Activated CD4-positive, alpha-beta T cell treated with anti-CD3 and anti-CD28 coated beads, Interleukin-2, amount 10 ng/mL, durations not matched to agents 24 days and 14 days (primary cell): Measurements from ENCODE around the gene PRAC1. TPM values are rescaled to one million over a fixed set of nuclear protein-coding genes. Genes with fewer than 3 reads are reported as not detected.
A peak's percentile ranks its signal among the peaks of the same experiment; 100 is the strongest.

ENCODE experiments used
- DNase-seq: peaks from one replicate; pipeline ENCODE4 v3.0.0; 2022
- H3K27ac Mint-ChIP-seq: one replicate; pipeline ENCODE4 v1.8.0; 2022; ENCODE audit warnings: mild to moderate bottlenecking, mixed read lengths
- H3K27me3 Mint-ChIP-seq: one replicate; pipeline ENCODE4 v1.8.0; 2022; ENCODE audit warnings: mixed read lengths
- H3K36me3 Mint-ChIP-seq: one replicate; pipeline ENCODE4 v1.8.0; 2022; ENCODE audit warnings: low read depth, mild to moderate bottlenecking, mixed read lengths
- H3K4me1 Mint-ChIP-seq: one replicate; pipeline ENCODE4 v1.8.0; 2021; ENCODE audit warnings: mixed read lengths
- H3K4me3 Mint-ChIP-seq: one replicate; pipeline ENCODE4 v1.8.0; 2022; ENCODE audit warnings: mild to moderate bottlenecking, moderate library complexity, mixed read lengths
- H3K9me3 Mint-ChIP-seq: one replicate; pipeline ENCODE4 v1.8.0; 2021; ENCODE audit warnings: mixed read lengths
- intact Hi-C: fragments of 100-400 bp; cut with micrococcal nuclease; formaldehyde crosslinking; loops from one replicate; pipeline ENCODE4 v1.15.1; 2023
- total RNA-seq: library from RNA; stranded (reverse); gene quantifications from 2 replicates; pipeline ENCODE4 v1.2.3, GENCODE V29; 2022

Gene PRAC1
- total RNA-seq, 1 donor from 2014 or later, result not detected

GRCh38 chr17:48752399-48753288 is 30.3 kb upstream of the PRAC1 start:
- intact Hi-C loops, result loop anchor here (2.0 kb wide), 1 partner anchor 138 kb away; the partner anchor contains the start of gene HOXB8

DNA sequence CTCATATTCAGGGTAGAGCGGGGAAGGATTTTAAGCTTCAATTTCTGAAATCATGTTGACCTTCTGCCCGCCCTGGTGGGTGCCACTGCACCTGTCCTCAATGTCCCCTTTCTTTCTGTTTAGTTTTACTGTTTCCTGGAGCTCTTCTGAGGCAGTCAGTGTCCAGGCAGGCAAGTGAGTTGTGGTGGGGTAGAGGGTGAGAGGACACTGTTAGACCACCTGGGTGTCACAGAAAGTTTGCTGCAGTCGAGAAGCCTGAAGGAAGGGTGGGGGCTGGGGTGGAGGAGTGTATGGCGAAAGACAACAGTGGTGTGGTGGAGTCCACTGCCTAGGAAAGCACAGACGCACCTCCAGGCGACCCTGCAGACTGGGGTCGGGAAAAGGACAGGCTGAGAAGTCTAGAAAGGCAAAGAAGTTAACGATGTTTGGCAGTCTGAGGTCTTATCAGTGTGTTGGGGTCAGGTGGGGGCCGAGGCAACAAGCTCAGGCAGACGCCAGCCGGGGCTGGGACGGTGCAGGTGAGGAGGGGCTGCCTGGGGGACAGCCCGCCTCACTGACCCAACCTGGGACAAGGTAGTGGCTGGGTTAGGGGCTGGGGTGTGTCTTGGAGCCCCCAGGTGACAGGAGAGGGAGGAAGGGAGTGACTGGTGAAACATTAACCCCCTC is 29.5 kb upstream of the PRAC1 start:
- Mint-ChIP-seq H3K4me1 (peaks cover 5% of the 10 kb centered on the region), H3K9me3 (no peaks in the 10 kb centered on the region), H3K27me3 (peaks cover 84% of the 10 kb centered on the region), H3K36me3 (no peaks in the 10 kb centered on the region), H3K4me3 (no peak overlapping the region), H3K27ac (no peak overlapping the region)
- DNase-seq, result no peak
- intact Hi-C loops, result loop anchor here (2.0 kb wide), 2 partner anchors 137 to 243 kb away; partner anchors contain the start of gene HOXB8

More at GRCh38 chr17:48752399-48753288, 30.3 kb upstream of the PRAC1 start:
- Mint-ChIP-seq H3K9me3 (no peaks in the 10 kb centered on the region), H3K4me1 (peaks cover 5% of the 10 kb centered on the region), H3K36me3 (no peaks in the 10 kb centered on the region), H3K4me3 (no peak overlapping the region), H3K27me3 (peaks cover 84% of the 10 kb centered on the region), H3K27ac (no peak overlapping the region)
- DNase-seq, result no peak

DNA sequence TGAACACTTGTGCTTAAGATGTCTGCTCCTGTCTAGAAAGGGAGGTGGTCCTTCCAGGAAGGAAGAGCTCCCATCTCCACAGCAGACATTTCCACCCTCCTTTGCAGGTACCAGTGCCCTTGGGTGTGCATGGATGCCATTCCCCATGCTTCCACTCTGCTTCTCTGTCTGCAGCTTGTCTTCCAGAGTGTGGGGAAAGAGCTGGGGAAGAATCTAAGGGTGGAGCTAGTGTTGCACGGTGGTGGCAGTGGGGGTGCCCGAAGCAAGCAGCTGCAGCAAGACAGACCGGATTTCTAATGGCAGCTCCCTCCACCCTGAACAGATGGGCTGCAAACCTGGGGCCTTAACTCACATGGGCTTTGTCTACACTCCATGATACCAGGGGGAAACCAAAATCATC is 28.9 kb upstream of the PRAC1 start:
- intact Hi-C loops, result loop anchor here (2.0 kb wide), 1 partner anchor 244 kb away; no protein-coding TSS in a partner anchor
- no peak for DNase-seq
- no peak overlapping the region for H3K4me3 Mint-ChIP-seq
- peaks cover 86% of the 10 kb centered on the region for H3K27me3 Mint-ChIP-seq
- H3K36me3 Mint-ChIP-seq, result no peaks in the 10 kb centered on the region
- H3K9me3 Mint-ChIP-seq, result no peaks in the 10 kb centered on the region
- peaks cover 8% of the 10 kb centered on the region for H3K4me1 Mint-ChIP-seq
- no peak overlapping the region for H3K27ac Mint-ChIP-seq

GRCh38 chr17:48749621-48750553 is 27.6 kb upstream of the PRAC1 start:
- H3K27me3 Mint-ChIP-seq, result peaks cover 85% of the 10 kb centered on the region
- no peaks in the 10 kb centered on the region for H3K9me3 Mint-ChIP-seq
- no peaks in the 10 kb centered on the region for H3K36me3 Mint-ChIP-seq
- no peak overlapping the region for H3K4me3 Mint-ChIP-seq
- peak overlapping the region; percentile 14 for H3K27ac Mint-ChIP-seq
- intact Hi-C loops, result loop anchor here (2.0 kb wide), 2 partner anchors 25 to 245 kb away; no protein-coding TSS in a partner anchor
- H3K4me1 Mint-ChIP-seq, result peaks cover 8% of the 10 kb centered on the region
- DNase-seq, result no peak

- Mint-ChIP-seq H3K27ac (peak overlapping the region; percentile 42), H3K4me3 (no peak overlapping the region), H3K4me1 (peaks cover 6% of the 10 kb centered on the region), H3K9me3 (no peaks in the 10 kb centered on the region), H3K27me3 (peaks cover 86% of the 10 kb centered on the region), H3K36me3 (no peaks in the 10 kb centered on the region)
- intact Hi-C loops, result loop anchor here (2.0 kb wide), 1 partner anchor 24 kb away; no protein-coding TSS in a partner anchor
- DNase-seq, result no peak
Measured at GRCh38 chr17:48748718-48749566, 26.6 kb upstream of the PRAC1 start.

- H3K36me3 Mint-ChIP-seq, result no peaks in the 10 kb centered on the region
- no peak for DNase-seq
- H3K27me3 Mint-ChIP-seq, result peaks cover 85% of the 10 kb centered on the region
- no peak overlapping the region for H3K4me3 Mint-ChIP-seq
- H3K4me1 Mint-ChIP-seq, result peaks cover 3% of the 10 kb centered on the region
- intact Hi-C loops, result loop anchor here (2.0 kb wide), 1 partner anchor 23 kb away; no protein-coding TSS in a partner anchor
- H3K9me3 Mint-ChIP-seq, result no peaks in the 10 kb centered on the region
- no peak overlapping the region for H3K27ac Mint-ChIP-seq
Measured at GRCh38 chr17:48747445-48748363, 25.4 kb upstream of the PRAC1 start.

DNA sequence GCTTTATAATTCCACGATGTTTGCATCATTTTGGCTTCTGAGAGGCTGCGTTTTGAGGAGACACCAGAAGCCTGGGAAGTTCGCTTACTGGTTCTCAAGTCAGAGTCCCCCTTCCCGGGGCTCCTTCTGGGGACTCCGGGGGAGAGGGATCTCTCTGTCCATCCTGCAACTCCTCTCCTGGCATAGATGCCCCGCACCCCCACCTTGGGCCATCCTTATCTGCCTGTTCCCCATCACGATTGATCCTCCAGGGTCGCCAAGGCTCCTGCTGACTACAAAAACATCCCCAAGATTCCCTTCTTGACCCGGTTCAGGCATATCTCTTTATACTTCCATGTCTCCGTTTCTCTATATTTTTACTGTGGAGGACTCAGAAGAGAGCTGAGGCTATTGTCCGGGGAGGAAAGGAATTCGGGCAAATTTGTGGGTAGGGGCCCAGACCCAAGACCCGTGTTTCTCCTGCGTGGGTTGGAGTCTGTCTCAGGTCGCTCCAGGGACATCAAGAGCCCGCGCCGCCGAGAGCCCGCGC is 24.7 kb upstream of the PRAC1 start:
- Mint-ChIP-seq H3K36me3 (no peaks in the 10 kb centered on the region), H3K27ac (no peak overlapping the region), H3K4me1 (peaks cover 3% of the 10 kb centered on the region), H3K27me3 (peaks cover 85% of the 10 kb centered on the region), H3K4me3 (no peak overlapping the region), H3K9me3 (no peaks in the 10 kb centered on the region)
- intact Hi-C loops, result no loop called here
- DNase-seq, result no peak

GRCh38 chr17:48745381-48746275 is 23.3 kb upstream of the PRAC1 start:
- Mint-ChIP-seq H3K27me3 (peaks cover 87% of the 10 kb centered on the region), H3K27ac (no peak overlapping the region), H3K9me3 (no peaks in the 10 kb centered on the region), H3K4me3 (no peak overlapping the region), H3K36me3 (no peaks in the 10 kb centered on the region), H3K4me1 (peaks cover 3% of the 10 kb centered on the region)
- no peak for DNase-seq
- intact Hi-C loops, result no loop called here

DNA sequence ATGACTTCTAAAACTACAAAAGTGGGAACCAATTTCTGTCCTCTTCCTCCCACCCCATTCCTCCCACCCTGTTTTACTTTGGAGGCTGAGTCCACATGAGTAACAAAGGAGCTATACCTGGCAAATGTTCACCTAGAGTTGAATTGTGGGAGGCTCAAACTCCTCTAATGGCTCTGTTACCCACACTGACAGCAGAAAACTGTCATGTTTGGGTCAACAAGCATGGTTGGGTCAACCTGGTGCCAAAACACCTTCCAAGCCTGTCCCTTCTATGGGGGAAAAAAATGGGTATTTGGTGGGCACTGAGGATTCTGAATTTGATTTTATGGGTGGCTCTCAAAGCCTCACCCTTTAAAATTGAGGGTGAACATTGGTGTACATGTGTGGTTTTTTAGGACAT is 18.2 kb upstream of the PRAC1 start:
- H3K27me3 Mint-ChIP-seq, result peaks cover 93% of the 10 kb centered on the region
- H3K4me3 Mint-ChIP-seq, result no peak overlapping the region
- intact Hi-C loops, result no loop called here
- no peak for DNase-seq
- H3K27ac Mint-ChIP-seq, result no peak overlapping the region
- no peaks in the 10 kb centered on the region for H3K36me3 Mint-ChIP-seq
- H3K4me1 Mint-ChIP-seq, result peaks cover 3% of the 10 kb centered on the region
- no peaks in the 10 kb centered on the region for H3K9me3 Mint-ChIP-seq

- no peak for DNase-seq
- Mint-ChIP-seq H3K9me3 (no peaks in the 10 kb centered on the region), H3K36me3 (no peaks in the 10 kb centered on the region), H3K27ac (no peak overlapping the region), H3K4me3 (no peak overlapping the region), H3K27me3 (peaks cover 95% of the 10 kb centered on the region), H3K4me1 (peaks cover 3% of the 10 kb centered on the region)
- intact Hi-C loops, result no loop called here
Measured at GRCh38 chr17:48738803-48739526, 16.6 kb upstream of the PRAC1 start.
